SU-DHL-6 (cell line): ENCODE results near the gene CACNB3.

Experiments used
- EZH2phosphoT487 ChIP-seq: fragments of 200-600 bp; sonication (generic), shearing (Covaris generic); conservative IDR thresholded peaks from 2 replicates; pipeline ENCODE4 v1.6.1; 2018; ENCODE audit warnings: mild to moderate bottlenecking, antibody characterized with exemption, low read length, moderate library complexity, mixed read lengths
- TF ChIP-seq, protein P1 (sequence below): fragments of 200-600 bp; sonication (generic); IDR thresholded peaks from one replicate; pipeline ENCODE4 v1.5.1; 2017; ENCODE audit warnings: antibody characterized with exemption, mild to moderate bottlenecking, low read length, moderate library complexity; ENCODE audit not compliant: insufficient read depth, poor library complexity, severe bottlenecking

DNA sequence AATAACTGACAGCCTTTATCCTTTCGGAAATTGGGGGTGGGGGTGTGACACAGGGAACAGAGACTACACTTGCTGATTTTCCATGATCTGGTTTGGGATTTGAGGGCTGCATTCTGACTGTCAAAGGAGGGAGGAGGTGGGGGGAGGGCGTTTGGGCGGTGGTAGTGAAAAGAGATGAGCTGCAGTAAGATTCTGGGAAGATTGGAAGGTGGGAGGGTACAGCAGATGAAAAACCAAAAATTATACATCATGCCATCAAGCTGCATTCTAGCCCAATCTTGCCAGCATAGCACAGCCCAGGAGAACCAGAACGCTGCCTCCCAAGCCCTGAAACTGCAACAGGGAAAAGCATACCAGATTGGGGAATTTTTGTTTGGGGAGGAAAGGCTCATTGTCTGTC is 45.0 kb downstream of the CACNB3 start:
- TF ChIP-seq, protein P1, sequence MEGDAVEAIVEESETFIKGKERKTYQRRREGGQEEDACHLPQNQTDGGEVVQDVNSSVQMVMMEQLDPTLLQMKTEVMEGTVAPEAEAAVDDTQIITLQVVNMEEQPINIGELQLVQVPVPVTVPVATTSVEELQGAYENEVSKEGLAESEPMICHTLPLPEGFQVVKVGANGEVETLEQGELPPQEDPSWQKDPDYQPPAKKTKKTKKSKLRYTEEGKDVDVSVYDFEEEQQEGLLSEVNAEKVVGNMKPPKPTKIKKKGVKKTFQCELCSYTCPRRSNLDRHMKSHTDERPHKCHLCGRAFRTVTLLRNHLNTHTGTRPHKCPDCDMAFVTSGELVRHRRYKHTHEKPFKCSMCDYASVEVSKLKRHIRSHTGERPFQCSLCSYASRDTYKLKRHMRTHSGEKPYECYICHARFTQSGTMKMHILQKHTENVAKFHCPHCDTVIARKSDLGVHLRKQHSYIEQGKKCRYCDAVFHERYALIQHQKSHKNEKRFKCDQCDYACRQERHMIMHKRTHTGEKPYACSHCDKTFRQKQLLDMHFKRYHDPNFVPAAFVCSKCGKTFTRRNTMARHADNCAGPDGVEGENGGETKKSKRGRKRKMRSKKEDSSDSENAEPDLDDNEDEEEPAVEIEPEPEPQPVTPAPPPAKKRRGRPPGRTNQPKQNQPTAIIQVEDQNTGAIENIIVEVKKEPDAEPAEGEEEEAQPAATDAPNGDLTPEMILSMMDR = no peak
- TF ChIP-seq EZH2phosphoT487 = no peak
